GM12878 (cell line): ENCODE data around the gene SECISBP2. TPM values are rescaled to one million over a fixed set of nuclear protein-coding genes. Genes with fewer than 3 reads are reported as not detected.

Experiments
- ATAC-seq: fragments of 200-7000 bp; cut with Tn5 transposase; 3 replicates; pipeline ENCODE4 v1.9.1; 2020; ENCODE audit warnings: mild to moderate bottlenecking, moderate library complexity
- BruUV-seq: library from RNA; stranded (reverse); fragments of 400-500 nt; replicated peaks from 2 replicates; lab custom pipeline; 2021; lab: Mats Ljungman, UMichigan
- CTCF ChIA-PET: fragments of 300-600 bp; sonication (Branson Sonifier 250); formaldehyde crosslinking; extraction: SDS; loops from one replicate; lab custom pipeline; 2021; ENCODE audit warnings: inconsistent platforms; lab: Yijun Ruan, JAX
- POLR2A ChIA-PET: fragments of 350-600 bp; formaldehyde crosslinking; extraction: SDS; loops from one replicate; lab custom pipeline; 2021; ENCODE audit warnings: inconsistent platforms; lab: Charles Lee
- RAD21 ChIA-PET: fragments of 300-600 bp; sonication (Branson Sonifier 250); formaldehyde crosslinking; loops from one replicate; lab custom pipeline; 2023; ENCODE audit warnings: antibody characterized with exemption; ENCODE audit not compliant: unreplicated experiment; lab: Charles Lee
- SMC1A ChIA-PET: fragments of 300-600 bp; sonication (Branson Sonifier 250); formaldehyde crosslinking; loops from one replicate; lab custom pipeline; 2023; ENCODE audit not compliant: unreplicated experiment, uncharacterized antibody; lab: Charles Lee
- DNase-seq: peaks from one replicate; pipeline ENCODE4 v3.0.0-alpha.2; 2011; ENCODE audit warnings: low read depth, low spot score
- FAIRE-seq: peaks from 3 replicates; lab custom pipeline; 2011; peaks lifted over from hg19 to GRCh38; lab: Jason Lieb, UNC
- H2AFZ ChIP-seq: 2 replicates; pipeline ENCODE4 v1.6.0; 2011; ENCODE audit warnings: low read depth, low read length, control low read depth; ENCODE audit not compliant: control insufficient read depth
- H3K27ac ChIP-seq: 2 replicates; pipeline ENCODE4 v1.5.1; 2011; ENCODE audit warnings: control low read depth; ENCODE audit not compliant: control insufficient read depth, insufficient read depth
- H3K27me3 ChIP-seq, 2 experiments: replicated peaks in 1 of 2; 2 replicates each; pipeline versions ENCODE4 v1.6.0 to v1.6.1; 2011; ENCODE audit warnings: low read length in 1 of 2; ENCODE audit not compliant: control insufficient read depth in 2 of 2, insufficient read depth in 2 of 2
- H3K36me3 ChIP-seq, 2 experiments: 2 replicates each; pipeline ENCODE4 v1.5.1; 2011; ENCODE audit warnings: low read length in 1 of 2; ENCODE audit not compliant: control insufficient read depth in 2 of 2, insufficient read depth in 2 of 2
- H3K4me1 ChIP-seq: 2 replicates; pipeline ENCODE4 v1.6.1; 2011; ENCODE audit warnings: mild to moderate bottlenecking, low read length, moderate library complexity, mixed read lengths; ENCODE audit not compliant: control insufficient read depth, insufficient read depth
- H3K4me2 ChIP-seq: 2 replicates; pipeline ENCODE4 v1.6.0; 2011; ENCODE audit warnings: control low read depth; ENCODE audit not compliant: control insufficient read depth, insufficient read depth
- H3K4me3 ChIP-seq: fragments of 200-600 bp; sonication (generic); 2 replicates; pipeline ENCODE4 v1.5.1; 2016
- H3K79me2 ChIP-seq: 2 replicates; pipeline ENCODE4 v1.6.0; 2011; ENCODE audit warnings: low read length; ENCODE audit not compliant: control insufficient read depth, insufficient read depth
- H3K9ac ChIP-seq: 2 replicates; pipeline ENCODE4 v1.8.0; 2011; ENCODE audit warnings: low read length, control low read depth, mixed read lengths; ENCODE audit not compliant: control insufficient read depth, insufficient read depth
- H3K9me3 ChIP-seq: replicated peaks from 3 replicates; pipeline ENCODE4 v1.5.1; 2011; ENCODE audit warnings: mild to moderate bottlenecking, low read length; ENCODE audit not compliant: control insufficient read depth, insufficient read depth
- H4K20me1 ChIP-seq: 2 replicates; pipeline ENCODE4 v1.6.0; 2011; ENCODE audit not compliant: control insufficient read depth, insufficient read depth
- BHLHE40 ChIP-seq, 2 experiments: fragments of 450-650 bp in 1 of 2; IDR thresholded peaks; 2 replicates each; pipeline ENCODE4 v1.6.1; 2011 to 2017; ENCODE audit warnings: low read depth in 2 of 2, borderline replicate concordance in 1 of 2, improper control_type of control experiment in 1 of 2, low read length in 1 of 2, mild to moderate bottlenecking in 1 of 2
- CREM ChIP-seq: IDR thresholded peaks from 2 replicates; pipeline ENCODE4 v1.6.1; 2014; ENCODE audit warnings: antibody characterized with exemption, low read depth
- CUX1 ChIP-seq: IDR thresholded peaks from 2 replicates; pipeline ENCODE4 v1.6.1; 2012; ENCODE audit warnings: improper control_type of control experiment, low read depth, low read length; ENCODE audit not compliant: insufficient replicate concordance
- JUNB ChIP-seq: IDR thresholded peaks from 2 replicates; pipeline ENCODE4 v1.6.1; 2016; ENCODE audit warnings: antibody characterized with exemption, mild to moderate bottlenecking
- MEF2A ChIP-seq: IDR thresholded peaks from 2 replicates; pipeline ENCODE4 v1.6.1; 2011; ENCODE audit warnings: low read depth, mild to moderate bottlenecking, low read length, moderate library complexity; ENCODE audit not compliant: insufficient read depth
- PAX8 ChIP-seq: fragments of 450-650 bp; IDR thresholded peaks from 2 replicates; pipeline ENCODE4 v1.6.1; 2017; ENCODE audit warnings: mild to moderate bottlenecking, moderate library complexity
- SIX5 ChIP-seq: IDR thresholded peaks from 2 replicates; pipeline ENCODE4 v1.6.1; 2011; ENCODE audit warnings: mild to moderate bottlenecking, low read depth, low read length, moderate library complexity; ENCODE audit not compliant: severe bottlenecking
- SREBF1 ChIP-seq: IDR thresholded peaks from 2 replicates; pipeline ENCODE4 v1.6.1; 2012; ENCODE audit warnings: mild to moderate bottlenecking, low read length
- SUPT20H ChIP-seq: IDR thresholded peaks from 2 replicates; pipeline ENCODE4 v1.6.1; 2011; ENCODE audit warnings: low read depth, mild to moderate bottlenecking, low read length, moderate library complexity, borderline replicate concordance; ENCODE audit not compliant: control insufficient read depth
- TAF1 ChIP-seq: IDR thresholded peaks from 2 replicates; pipeline ENCODE4 v1.6.1; 2011; ENCODE audit warnings: mild to moderate bottlenecking, low read depth, low read length, borderline replicate concordance
- WGBS: methylation state at CpG from one replicate; pipeline ENCODE4 v1.1.6; 2016; ENCODE audit warnings: low lambda C conversion rate; ENCODE audit not compliant: insufficient replicate concordance, insufficient coverage; ENCODE audit errors: missing lambda C conversion rate; 5-methylcytosine and 5-hydroxymethylcytosine counted together
- in situ Hi-C: fragments of 300-500 bp; cut with MboI; formaldehyde crosslinking; loops from 9 replicates; pipeline ENCODE4 v1.14.3; 2018; ENCODE audit warnings: mixed read lengths
- intact Hi-C: fragments of 100-400 bp; cut with micrococcal nuclease; formaldehyde crosslinking; loops from one replicate; pipeline ENCODE4 v1.14.2; 2022; ENCODE audit not compliant: unreplicated experiment
- polyA plus RNA-seq, 11 experiments: library from polyadenylated mRNA; depleted of rRNA in 4 of 11; unstranded in 6 of 11; stranded (reverse) in 5 of 11; fragments of >200 nt; fragmentation: Nextera tagmentation in 4 of 11; fragmentation: Illumina TruSeq in 1 of 11; extraction: Ambion mirVana in 4 of 11; extraction: Trizol in 1 of 11; gene quantifications; 1 replicate in 1 of 11; 2 replicates in 10 of 11; pipeline versions ENCODE4 v1.2.1 to v1.2.3, GENCODE V29; 2011 to 2016; ENCODE audit warnings: inconsistent platforms in 2 of 11, missing spikeins in 2 of 11, low read depth in 1 of 11
- total RNA-seq, 4 experiments: library from RNA; depleted of rRNA in 3 of 4; stranded (reverse); fragments of >200 nt in 3 of 4; fragmentation: Illumina TruSeq in 1 of 4; extraction: Trizol in 1 of 4; gene quantifications; 2 replicates each; pipeline versions ENCODE4 v1.2.1 to v1.2.3, GENCODE V29; 2013 to 2021
- TF ChIP-seq, protein P1 (sequence below), 3 experiments: IDR thresholded peaks in 2 of 3; conservative IDR thresholded peaks in 1 of 3; 2 replicates each; pipeline ENCODE4 v1.5.1; 2011; ENCODE audit warnings: low read depth in 3 of 3, low read length in 3 of 3, mild to moderate bottlenecking in 3 of 3, control low read depth in 2 of 3, moderate library complexity in 2 of 3, inconsistent platforms in 1 of 3, mixed read lengths in 1 of 3; ENCODE audit not compliant: control insufficient read depth in 2 of 3, insufficient read depth in 1 of 3; ENCODE audit errors: extremely low read depth in 1 of 3

Gene SECISBP2
- total and polyA plus RNA-seq, 10 of the 15 experiments (the other 5 are each of a cell fraction or from before 2014, with no cell fraction given) = 4.6 to 50.5 (median 31.9) TPM

GRCh38 chr9:89293014-89293413 lies 25.3 kb upstream of the SECISBP2 start:
- Histone ChIP-seq H3K4me3 (no peak overlapping the region), H3K27ac (no peak overlapping the region), H4K20me1 (no peaks in the 10 kb centered on the region), H3K79me2 (no peaks in the 10 kb centered on the region), H3K4me1 (no peaks in the 10 kb centered on the region), H3K9ac (no peak overlapping the region), H3K4me2 (no peak overlapping the region), H3K27me3 (no peaks in the 10 kb centered on the region), H2AFZ (no peak overlapping the region), H3K9me3 (no peaks in the 10 kb centered on the region; the same call in 2 of the 3 replicates), H3K36me3 (no peaks in the 10 kb centered on the region)
- no TSS peak for BruUV-seq
- RAD21 ChIA-PET = no interaction called here
- WGBS = 0% methylated on average over 1 of the region's 1 CpG
- ATAC-seq (no peak), FAIRE-seq (no peak), DNase-seq (no peak)
- no peak for TF ChIP-seq SREBF1
- TF ChIP-seq CREM = no peak
- SMC1A ChIA-PET = no interaction called here
- intact Hi-C loops (no loop called here), in situ Hi-C loops (no loop called here)
- POLR2A ChIA-PET = interaction anchor here (0.7 kb wide), 1 partner anchor 10 kb away, joined by 3 read pairs; no protein-coding TSS in a partner anchor
- CTCF ChIA-PET = no interaction called here

DNA sequence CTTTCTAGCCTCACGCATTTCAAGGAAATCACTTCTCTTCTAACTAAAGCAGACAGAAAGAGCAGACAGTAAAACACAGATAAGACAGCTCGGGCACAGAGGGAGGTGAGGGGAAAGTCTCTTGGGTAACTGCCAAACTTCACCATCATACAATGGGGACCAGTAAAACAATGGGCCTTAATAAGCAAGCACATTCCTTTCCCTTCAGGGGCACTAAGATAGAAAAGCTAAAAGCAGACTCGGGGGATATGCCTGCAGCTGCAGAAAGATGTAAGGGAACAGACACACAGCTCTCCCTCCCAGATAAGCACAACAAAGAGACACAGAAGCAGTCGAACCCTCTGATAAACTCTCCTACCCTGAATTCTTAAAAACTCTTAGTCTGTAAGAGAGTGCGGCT lies 22.9 kb upstream of the SECISBP2 start:
- H3K9ac ChIP-seq = no peak overlapping the region
- H3K79me2 ChIP-seq = no peaks in the 10 kb centered on the region
- H3K27me3 ChIP-seq = no peaks in the 10 kb centered on the region
- no peak for ATAC-seq
- DNase-seq = no peak
- no peaks in the 10 kb centered on the region; the same call in 2 of the 3 replicates for H3K9me3 ChIP-seq
- ChIA-PET POLR2A (no interaction called here), CTCF (no interaction called here), RAD21 (no interaction called here), SMC1A (no interaction called here)
- H3K27ac ChIP-seq = no peak overlapping the region
- no peaks in the 10 kb centered on the region for H3K4me1 ChIP-seq
- 56% methylated on average over 5 of the region's 5 CpGs for WGBS
- in situ Hi-C loops (no loop called here), intact Hi-C loops (no loop called here)
- no peak overlapping the region for H3K4me2 ChIP-seq
- H3K36me3 ChIP-seq = no peaks in the 10 kb centered on the region
- no TSS peak for BruUV-seq
- H2AFZ ChIP-seq = no peak overlapping the region
- no peak overlapping the region for H3K4me3 ChIP-seq
- FAIRE-seq = no peak
- no peaks in the 10 kb centered on the region for H4K20me1 ChIP-seq
- TF ChIP-seq SUPT20H (no peak), BHLHE40 (IDR thresholded peaks at IDR 0.05; ENCODE audit: borderline replicate concordance in 1 of 2, low read depth in 2 of 2, low read length in 1 of 2) (no peak), SIX5 (no peak), CUX1 (no peak), TAF1 (no peak), JUNB (no peak), PAX8 (no peak), MEF2A (no peak)
- TF ChIP-seq, protein P1, sequence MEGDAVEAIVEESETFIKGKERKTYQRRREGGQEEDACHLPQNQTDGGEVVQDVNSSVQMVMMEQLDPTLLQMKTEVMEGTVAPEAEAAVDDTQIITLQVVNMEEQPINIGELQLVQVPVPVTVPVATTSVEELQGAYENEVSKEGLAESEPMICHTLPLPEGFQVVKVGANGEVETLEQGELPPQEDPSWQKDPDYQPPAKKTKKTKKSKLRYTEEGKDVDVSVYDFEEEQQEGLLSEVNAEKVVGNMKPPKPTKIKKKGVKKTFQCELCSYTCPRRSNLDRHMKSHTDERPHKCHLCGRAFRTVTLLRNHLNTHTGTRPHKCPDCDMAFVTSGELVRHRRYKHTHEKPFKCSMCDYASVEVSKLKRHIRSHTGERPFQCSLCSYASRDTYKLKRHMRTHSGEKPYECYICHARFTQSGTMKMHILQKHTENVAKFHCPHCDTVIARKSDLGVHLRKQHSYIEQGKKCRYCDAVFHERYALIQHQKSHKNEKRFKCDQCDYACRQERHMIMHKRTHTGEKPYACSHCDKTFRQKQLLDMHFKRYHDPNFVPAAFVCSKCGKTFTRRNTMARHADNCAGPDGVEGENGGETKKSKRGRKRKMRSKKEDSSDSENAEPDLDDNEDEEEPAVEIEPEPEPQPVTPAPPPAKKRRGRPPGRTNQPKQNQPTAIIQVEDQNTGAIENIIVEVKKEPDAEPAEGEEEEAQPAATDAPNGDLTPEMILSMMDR (IDR thresholded peaks at IDR 0.05 in 2 of 3, conservative IDR thresholded peaks at IDR 0.05 in 1 of 3; ENCODE audit: control insufficient read depth in 2 of 3, extremely low read depth in 1 of 3, insufficient read depth in 1 of 3, low read depth in 3 of 3, low read length in 3 of 3) = no peak
